Iris pigment epithelial cell (primary cell): ENCODE measurements around the gene PHLDA2.

ENCODE experiments used
- DNase-seq: peaks from one replicate; pipeline ENCODE4 v3.0.0-alpha.2; 2011; ENCODE audit warnings: low read depth

Gene PHLDA2

DNA sequence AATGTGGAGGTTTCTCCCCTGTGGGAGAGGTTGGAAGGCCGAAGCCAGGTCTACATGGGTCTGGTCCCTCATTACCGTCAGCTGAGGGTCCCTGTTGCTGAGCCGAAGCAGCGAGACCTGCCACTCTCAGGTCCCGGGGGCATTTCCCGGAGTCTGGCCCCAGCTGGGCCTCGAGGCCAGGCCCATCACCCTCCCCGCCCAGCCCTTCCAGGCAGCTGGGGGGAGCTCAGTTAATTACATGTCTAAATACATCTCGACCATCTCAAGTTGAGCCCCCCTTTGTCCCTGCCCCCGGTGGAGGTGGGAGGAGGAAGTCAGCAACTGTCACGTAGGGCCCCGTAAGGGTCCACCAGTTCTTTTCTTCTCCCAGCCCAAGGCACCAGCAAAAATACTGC lies 47.2 kb downstream of the PHLDA2 start:
- no peak for DNase-seq

DNA sequence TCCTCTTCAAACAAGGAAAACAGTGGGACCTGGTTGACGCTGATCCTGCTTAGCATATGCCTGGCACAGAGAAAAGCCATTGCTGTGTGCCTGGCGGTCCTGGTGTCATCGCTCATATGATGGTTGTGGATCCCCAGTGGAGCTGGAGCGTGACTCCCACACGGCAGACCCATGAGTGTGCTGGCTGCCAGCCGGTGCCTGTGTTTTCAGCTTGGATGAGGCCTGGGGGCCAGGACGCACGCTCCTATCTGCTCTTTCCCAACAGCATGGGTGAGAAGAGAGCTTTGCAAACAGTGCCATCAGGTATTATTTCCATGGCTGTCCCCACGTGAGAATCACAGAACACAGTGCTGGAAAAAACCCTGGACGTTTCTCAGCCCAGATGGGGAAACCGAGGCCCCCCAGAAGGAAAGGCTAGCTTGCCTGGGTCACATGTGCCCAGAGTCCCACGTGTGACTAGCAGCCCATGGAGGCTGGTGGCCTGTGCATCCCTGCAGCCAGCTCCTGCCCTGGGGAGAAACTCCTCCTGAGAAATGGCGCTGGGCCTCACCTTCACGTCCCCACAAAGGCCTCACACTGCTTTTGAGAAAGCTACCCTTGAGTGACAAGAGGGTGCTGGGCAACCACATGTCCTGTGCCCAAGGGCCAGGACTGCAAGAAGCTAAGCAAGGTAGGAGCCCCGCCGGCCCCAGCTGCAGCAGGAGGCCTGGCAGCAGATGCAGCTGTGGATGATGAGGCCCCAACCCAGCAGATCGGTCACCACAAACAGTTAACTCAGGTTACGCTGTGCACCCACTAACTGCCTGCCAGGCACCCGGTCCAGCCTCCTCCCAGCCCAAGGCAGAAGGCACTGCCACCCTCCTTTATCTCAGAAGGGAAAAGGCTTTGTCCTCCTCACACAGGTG lies 47.9 kb downstream of the PHLDA2 start:
- no peak for DNase-seq

- no peak for DNase-seq
Observed at GRCh38 chr11:2880646-2881045, 48.6 kb downstream of the PHLDA2 start.

GRCh38 chr11:2878782-2879181 lies 50.4 kb downstream of the PHLDA2 start:
- DNase-seq, result no peak
